SK-N-SH (cell line): ENCODE data around the gene B4GALNT3. TPM values are rescaled to one million over a fixed set of nuclear protein-coding genes. Genes with fewer than 3 reads are reported as not detected.

ENCODE experiments used
- CTCF ChIA-PET: fragments of 300-600, 350-600 bp; formaldehyde crosslinking; extraction: SDS; loops from one replicate; lab custom pipeline; 2021; lab: Yijun Ruan, JAX
- POLR2A ChIA-PET: fragments of 350-600 bp; sonication (Branson Sonifier 250); formaldehyde crosslinking; extraction: SDS; loops from one replicate; lab custom pipeline; 2020; ENCODE audit warnings: antibody characterized with exemption, inconsistent platforms; lab: Yijun Ruan, JAX
- DNase-seq: peaks from one replicate; pipeline ENCODE4 v3.0.0; 2012
- H2AFZ ChIP-seq: fragments of 200-600 bp; sonication (generic); 2 replicates; pipeline ENCODE4 v1.8.1; 2016; ENCODE audit warnings: antibody characterized with exemption, mild to moderate bottlenecking, low read depth
- H3F3A ChIP-seq: fragments of 200-600 bp; sonication (generic); replicated peaks from 2 replicates; pipeline ENCODE3; 2016; ENCODE audit warnings: antibody characterized with exemption, mild to moderate bottlenecking; ENCODE audit not compliant: insufficient read depth
- H3K27ac ChIP-seq, 2 experiments: fragments of 200-500 bp in 1 of 2; fragments of 200-600 bp in 1 of 2; sonication (Bioruptor generic) in 1 of 2; sonication (generic), shearing (Covaris generic) in 1 of 2; 2 replicates each; pipeline versions ENCODE4 v1.5.1 to v1.6.1; 2014 to 2016; ENCODE audit warnings: low read depth in 2 of 2, inconsistent platforms in 1 of 2, low read length in 1 of 2, mild to moderate bottlenecking in 1 of 2, mixed read lengths in 1 of 2
- H3K27me3 ChIP-seq: fragments of 200-600 bp; sonication (generic), shearing (Covaris generic); 2 replicates; pipeline ENCODE4 v1.6.1; 2016; ENCODE audit warnings: mixed run types; ENCODE audit not compliant: insufficient read depth
- H3K36me3 ChIP-seq, 2 experiments: fragments of 200-500 bp in 1 of 2; fragments of 200-600 bp in 1 of 2; sonication (Bioruptor generic) in 1 of 2; sonication (generic) in 1 of 2; replicated peaks in 1 of 2; 2 replicates each; pipeline versions ENCODE3 to v1.5.1; 2014 to 2016; ENCODE audit warnings: low read length in 1 of 2, mild to moderate bottlenecking in 1 of 2; ENCODE audit not compliant: insufficient read depth in 2 of 2, control insufficient read depth in 1 of 2
- H3K4me1 ChIP-seq, 2 experiments: fragments of 200-500 bp in 1 of 2; fragments of 200-600 bp in 1 of 2; sonication (Bioruptor generic) in 1 of 2; sonication (generic), shearing (Covaris generic) in 1 of 2; 2 replicates each; pipeline versions ENCODE4 v1.5.1 to v1.6.1; 2014 to 2016; ENCODE audit warnings: low read depth in 1 of 2, low read length in 1 of 2, mixed run types in 1 of 2; ENCODE audit not compliant: insufficient read depth in 2 of 2, control insufficient read depth in 1 of 2
- H3K4me2 ChIP-seq: fragments of 200-600 bp; sonication (generic), shearing (Covaris generic); 2 replicates; pipeline ENCODE4 v1.6.1; 2017; ENCODE audit warnings: mixed run types
- H3K4me3 ChIP-seq, 2 experiments: fragments of 200-500 bp in 1 of 2; fragments of 200-600 bp in 1 of 2; sonication (Bioruptor generic) in 1 of 2; sonication (generic), shearing (Covaris generic) in 1 of 2; 2 replicates each; pipeline versions ENCODE4 v1.5.1 to v1.8.1; 2014 to 2016; ENCODE audit warnings: low read depth in 2 of 2, inconsistent platforms in 1 of 2, low read length in 1 of 2, mild to moderate bottlenecking in 1 of 2, mixed read lengths in 1 of 2, moderate library complexity in 1 of 2
- H3K79me2 ChIP-seq: fragments of 200-600 bp; sonication (generic); 2 replicates; pipeline ENCODE4 v1.8.1; 2017; ENCODE audit warnings: mild to moderate bottlenecking; ENCODE audit not compliant: insufficient read depth
- H3K9ac ChIP-seq: fragments of 200-600 bp; sonication (generic); 2 replicates; pipeline ENCODE4 v1.6.1; 2017; ENCODE audit warnings: mixed run types
- H3K9me2 ChIP-seq: fragments of 200-600 bp; sonication (generic); 2 replicates; pipeline ENCODE4 v1.6.1; 2017; ENCODE audit warnings: mixed run types
- H3K9me3 ChIP-seq: fragments of 200-600 bp; sonication (generic); 2 replicates; pipeline ENCODE4 v1.6.1; 2017; ENCODE audit warnings: mixed run types, mild to moderate bottlenecking, moderate library complexity
- H4K20me1 ChIP-seq: fragments of 200-600 bp; sonication (generic); 2 replicates; pipeline ENCODE4 v1.6.1; 2017; ENCODE audit warnings: mild to moderate bottlenecking, mixed run types; ENCODE audit not compliant: insufficient read depth
- CHD2 ChIP-seq: fragments of 150-350 bp; IDR thresholded peaks from 2 replicates; pipeline ENCODE4 v1.6.1; 2018; ENCODE audit warnings: low read length; ENCODE audit not compliant: partially characterized antibody
- MAX ChIP-seq: IDR thresholded peaks from 2 replicates; pipeline ENCODE4 v1.4.0; 2012; ENCODE audit warnings: low read depth
- MEF2A ChIP-seq: IDR thresholded peaks from 2 replicates; pipeline ENCODE4 v1.4.0; 2012; ENCODE audit warnings: low read depth, borderline replicate concordance
- NFIC ChIP-seq: IDR thresholded peaks from 2 replicates; pipeline ENCODE4 v1.4.0; 2012; ENCODE audit warnings: borderline replicate concordance
- REST ChIP-seq: IDR thresholded peaks from 2 replicates; pipeline ENCODE4 v1.6.1; 2012; ENCODE audit warnings: mild to moderate bottlenecking, low read depth, low read length, moderate library complexity
- RXRA ChIP-seq: IDR thresholded peaks from 2 replicates; pipeline ENCODE4 v1.4.0; 2012; ENCODE audit warnings: low read depth, mild to moderate bottlenecking, borderline replicate concordance
- SIN3A ChIP-seq: IDR thresholded peaks from 2 replicates; pipeline ENCODE4 v1.6.1; 2012; ENCODE audit warnings: low read depth, mild to moderate bottlenecking, low read length, moderate library complexity, borderline replicate concordance
- SMC3 ChIP-seq: IDR thresholded peaks from 2 replicates; pipeline ENCODE4 v1.6.1; 2012; ENCODE audit warnings: low read depth, low read length, improper control_type of control experiment
- TCF12 ChIP-seq: IDR thresholded peaks from 2 replicates; pipeline ENCODE4 v1.4.0; 2012
- USF1 ChIP-seq: IDR thresholded peaks from 2 replicates; pipeline ENCODE4 v1.4.0; 2012; ENCODE audit warnings: low read depth, borderline replicate concordance
- ZBTB33 ChIP-seq: IDR thresholded peaks from 2 replicates; pipeline ENCODE4 v1.4.0; 2012; ENCODE audit warnings: low read depth, borderline replicate concordance
- WGBS: methylation state at CpG from one replicate; pipeline ENCODE4 v1.1.6; 2017; ENCODE audit warnings: low lambda C conversion rate; 5-methylcytosine and 5-hydroxymethylcytosine counted together
- polyA plus RNA-seq, 3 experiments: library from polyadenylated mRNA; depleted of rRNA; stranded (reverse); fragments of >200 nt; gene quantifications; 2 replicates each; pipeline ENCODE4 v1.2.3, GENCODE V29; 2012

B4GALNT3 gene
- polyA plus RNA-seq, 1 of the 3 experiments (the other 2 are of a cell fraction): 0.53 TPM

GRCh38 chr12:459050-459429, 699 bp upstream of the B4GALNT3 start:
- peaks cover 47% of the 10 kb centered on the region for H3K27me3 ChIP-seq
- POLR2A ChIA-PET: no interaction called here
- CTCF ChIA-PET: interaction anchor here (1.5 to 21.8 kb wide), 3 partner anchors 16 to 82 kb away, joined by 3 to 560 read pairs (median 12); no protein-coding TSS in a partner anchor
- no peaks in the 10 kb centered on the region for H3K79me2 ChIP-seq
- H3K9me3 ChIP-seq: no peaks in the 10 kb centered on the region
- no peak overlapping the region for H3K27ac ChIP-seq
- no peak overlapping the region for H2AFZ ChIP-seq
- no peak overlapping the region for H3K9ac ChIP-seq
- H3K9me2 ChIP-seq: no peaks in the 10 kb centered on the region
- DNase-seq: no peak
- H4K20me1 ChIP-seq: no peaks in the 10 kb centered on the region
- 37% methylated on average over 5 of the region's 5 CpGs for WGBS
- no peaks in the 10 kb centered on the region for H3F3A ChIP-seq
- TF ChIP-seq REST: no peak
- TF ChIP-seq TCF12: no peak
- TF ChIP-seq SIN3A: no peak
- TF ChIP-seq NFIC: no peak
- no peak for TF ChIP-seq ZBTB33
- no peak for TF ChIP-seq RXRA
- no peak for TF ChIP-seq MAX
- no peak for TF ChIP-seq MEF2A
- peak overlapping the region; percentile 93 for H3K4me2 ChIP-seq
- H3K36me3 ChIP-seq: no peaks in the 10 kb centered on the region
- peaks cover 0 to 5% of the 10 kb centered on the region in 2 experiments; a peak in 1 of 4 replicates for H3K4me1 ChIP-seq
- peak overlapping the region; percentile 55; a peak in 3 of 4 replicates for H3K4me3 ChIP-seq

GRCh38 chr12:460261-461230, 807 bp downstream of the B4GALNT3 start:
- Histone ChIP-seq H3K27me3 (peaks cover 39% of the 10 kb centered on the region), H3K4me2 (peak overlapping the region; percentile 93; the same call in 1 of the 2 replicates), H3F3A (no peaks in the 10 kb centered on the region), H3K4me3 (peak overlapping the region; percentile 39 to 55; a peak in 3 of 4 replicates), H3K27ac (no peak overlapping the region), H3K9me2 (no peaks in the 10 kb centered on the region), H3K4me1 (peaks cover 0 to 5% of the 10 kb centered on the region in 2 experiments; a peak in 1 of 4 replicates), H2AFZ (0 out of 2 replicates have a peak overlapping the region, but pooled peaks have one; percentile 46), H3K9ac (no peak overlapping the region), H3K9me3 (no peaks in the 10 kb centered on the region), H3K36me3 (no peaks in the 10 kb centered on the region), H3K79me2 (no peaks in the 10 kb centered on the region), H4K20me1 (no peaks in the 10 kb centered on the region)
- POLR2A ChIA-PET: no interaction called here
- DNase-seq: peak; percentile 82
- 71% methylated on average over 26 of the region's 109 CpGs for WGBS
- CTCF ChIA-PET: interaction anchor here (1.0 to 21.8 kb wide), 6 partner anchors 7 to 110 kb away, joined by 3 to 560 read pairs (median 14); no protein-coding TSS in a partner anchor
- TF ChIP-seq TCF12: no peak
- no peak for TF ChIP-seq USF1
- TF ChIP-seq SMC3: no peak
- TF ChIP-seq CHD2: no peak
